Mucosa of gallbladder (tissue), 1 donor: ENCODE data around the gene ZPBP2. TPM values are rescaled to one million over a fixed set of nuclear protein-coding genes. Genes with fewer than 3 reads are reported as not detected.
"Not testable (repeated sequence)": the region's sequence is repeated elsewhere in the genome, so short reads cannot be mapped to it uniquely, and the experiment has no call there.

Experiments
- DNase-seq: peaks from one replicate; pipeline ENCODE4 v3.0.0-alpha.2; 2020; ENCODE audit warnings: low spot score
- total RNA-seq: library from RNA; stranded (reverse); gene quantifications from one replicate; pipeline ENCODE4 v1.2.1, GENCODE V29; 2021
- donor health status: DM: no; HTN: no; CAD: no.

ZPBP2 gene
- total RNA-seq, 1 donor from 2014 or later, result not detected

DNA sequence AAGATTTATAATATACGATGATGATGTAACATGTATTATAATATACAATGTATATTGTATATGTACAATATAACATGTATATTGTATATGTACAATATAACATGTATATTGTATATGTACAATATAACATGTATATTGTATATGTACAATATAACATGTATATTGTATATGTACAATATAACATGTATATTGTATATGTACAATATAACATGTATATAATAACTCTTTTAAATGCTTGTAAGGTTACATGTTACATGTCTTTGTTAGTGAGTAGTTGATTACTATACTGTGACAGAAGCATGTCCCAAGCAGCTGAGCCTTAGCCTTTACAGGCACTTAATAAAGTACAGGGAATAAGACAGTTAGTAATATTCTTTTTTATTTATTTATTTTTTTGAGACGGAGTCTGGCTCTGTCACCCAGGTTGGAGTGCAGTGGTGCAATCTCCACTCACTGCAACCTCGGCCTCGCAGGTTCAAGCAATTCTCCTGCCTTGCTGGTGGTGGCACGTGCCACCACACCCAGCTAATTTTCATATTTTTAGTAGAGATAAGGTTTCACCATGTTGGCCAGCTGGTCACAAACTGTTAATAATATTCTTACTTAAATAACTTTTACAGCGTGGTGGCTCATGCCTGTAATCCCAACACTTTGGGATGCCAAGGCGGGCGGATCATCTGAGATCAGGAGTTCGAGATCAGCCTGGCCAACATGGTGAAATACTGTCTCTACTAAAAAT lies 11.9 kb upstream of the ZPBP2 start:
- DNase-seq, result not testable (repeated sequence)

DNA sequence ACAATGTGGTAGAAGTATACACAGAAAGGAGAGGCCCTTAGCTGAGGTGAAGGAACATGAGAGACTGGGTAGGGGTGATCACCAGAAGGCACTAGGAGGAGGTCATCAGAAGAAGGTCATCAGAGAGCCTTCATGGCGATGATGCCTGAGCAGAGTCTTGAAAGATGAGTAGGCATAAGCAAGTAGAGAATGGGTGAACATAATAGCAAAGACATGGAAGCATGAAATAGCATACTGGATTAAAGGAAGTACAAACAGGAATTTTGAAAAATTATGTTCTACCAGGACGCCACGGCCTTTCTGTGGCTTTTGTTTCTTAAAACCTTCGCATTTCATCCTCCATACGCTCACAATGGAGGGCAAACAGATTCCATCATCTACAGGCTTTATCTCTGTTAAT lies 6.8 kb upstream of the ZPBP2 start:
- DNase-seq, result no peak

GRCh38 chr17:39863244-39863917 lies 4.6 kb upstream of the ZPBP2 start:
- no peak for DNase-seq

DNA sequence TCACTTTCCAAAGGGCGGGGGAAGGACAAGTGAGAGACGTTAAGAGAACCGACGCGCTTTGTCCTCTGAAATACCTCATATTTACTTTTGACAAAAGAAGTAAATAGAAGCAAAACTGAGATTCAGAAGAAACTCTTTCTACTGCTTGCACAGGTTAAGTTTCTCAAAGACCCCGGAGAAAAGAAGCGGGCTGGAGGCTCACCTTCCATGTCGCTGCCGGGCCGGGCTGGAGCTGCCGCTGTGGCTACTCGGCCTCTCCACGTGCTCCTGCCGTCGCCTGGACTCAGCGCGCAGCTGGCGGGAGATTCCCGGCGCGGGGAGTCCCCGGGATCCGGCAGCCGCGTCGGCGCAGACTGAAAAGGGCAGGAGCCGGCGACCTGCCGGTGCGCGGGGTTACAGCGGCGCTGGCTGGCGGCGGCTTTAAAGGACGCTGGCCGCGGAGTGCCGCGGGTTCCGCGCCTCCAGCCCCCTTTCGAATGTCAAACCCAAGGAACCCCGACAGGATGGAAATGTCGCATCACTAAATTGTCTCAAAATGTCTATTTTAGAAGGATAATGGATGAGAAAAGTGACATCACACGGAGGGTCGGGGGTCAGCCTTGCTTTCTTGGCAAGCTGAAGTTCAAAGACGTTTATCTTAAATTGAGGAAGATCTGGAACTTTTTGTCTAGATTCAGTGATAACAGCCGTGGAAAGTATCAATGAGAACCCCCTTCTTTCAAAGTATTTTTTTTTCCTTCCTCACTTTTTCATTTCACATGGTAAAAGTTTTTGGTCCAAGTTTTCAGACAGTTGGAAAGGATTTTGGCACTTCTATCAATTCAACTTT lies 3.9 kb upstream of the ZPBP2 start, which contains the start of gene IKZF3:
Gene IKZF3, minus strand, starts transcription at position 395 of the 829 bp plus-strand sequence. Its CDS starts 186 bp downstream, at position 209.
- peak; percentile 42 for DNase-seq

- no peak for DNase-seq
Measured at GRCh38 chr17:39866013-39866730, 1.8 kb upstream of the ZPBP2 start.

- no peak for DNase-seq
Measured at GRCh38 chr17:39867084-39867879, 720 bp upstream of the ZPBP2 start.

DNA sequence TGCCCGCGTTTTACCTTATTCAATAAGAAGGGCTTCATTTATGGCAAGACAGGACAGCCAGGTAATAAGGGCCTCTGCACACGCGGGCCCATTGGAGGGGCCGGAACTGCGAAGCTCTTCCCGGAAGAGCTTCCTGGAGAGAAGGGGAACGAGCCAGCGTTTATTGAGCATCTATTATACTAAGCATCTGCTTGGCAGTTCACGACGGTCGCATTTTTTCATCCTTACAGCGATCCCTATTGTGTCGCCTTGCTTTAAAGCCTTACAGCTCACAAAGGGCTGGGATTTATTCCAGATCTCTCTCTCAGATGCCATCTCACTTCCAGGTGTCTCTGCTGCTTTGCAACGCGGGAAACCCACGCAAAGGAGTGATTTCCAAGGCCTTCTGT lies 546 bp downstream of the ZPBP2 start:
- no peak for DNase-seq

- DNase-seq, result no peak
Measured at GRCh38 chr17:39870776-39871175, 2.8 kb downstream of the ZPBP2 start.

- DNase-seq, result no peak
Measured at GRCh38 chr17:39871801-39872200, 3.8 kb downstream of the ZPBP2 start.

DNA sequence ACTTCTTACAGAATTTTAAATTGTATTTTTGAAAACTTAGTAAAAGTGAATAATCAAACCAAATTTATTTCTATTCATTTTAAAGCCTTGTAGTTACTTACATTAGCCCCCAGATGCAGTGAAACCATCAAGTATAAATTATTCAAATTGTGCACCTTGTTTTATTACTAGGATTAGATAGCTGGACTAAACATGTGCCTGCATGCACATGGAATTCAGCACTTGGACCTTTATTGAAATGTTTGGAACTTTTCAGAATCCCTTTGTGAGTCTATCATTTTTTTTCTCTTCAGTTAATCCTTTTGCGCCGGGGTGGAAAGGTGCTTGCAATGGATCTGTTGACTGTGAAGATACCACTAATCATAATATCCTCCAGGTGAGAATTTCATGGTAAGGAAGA lies 4.7 kb downstream of the ZPBP2 start:
- DNase-seq, result no peak

DNA sequence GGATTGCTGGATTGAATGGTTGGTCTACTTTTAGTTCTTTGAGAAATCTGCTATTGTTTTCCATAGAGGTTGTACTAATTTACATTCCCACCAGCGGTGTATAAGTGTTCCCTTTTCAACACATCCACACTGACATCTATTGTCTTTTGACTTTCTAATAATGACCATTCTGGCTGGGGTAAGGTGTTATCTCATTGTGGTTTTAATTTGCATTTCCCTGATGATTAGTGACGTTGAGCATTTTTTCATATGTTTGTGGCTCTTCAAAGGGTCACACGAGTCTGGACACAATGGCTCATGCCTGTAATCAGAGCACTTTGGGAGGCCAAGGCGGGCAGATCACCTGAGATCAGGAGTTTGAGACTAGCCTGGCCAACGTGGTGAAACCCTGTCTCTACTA lies 18.1 kb downstream of the ZPBP2 start:
- not testable (repeated sequence) for DNase-seq

DNA sequence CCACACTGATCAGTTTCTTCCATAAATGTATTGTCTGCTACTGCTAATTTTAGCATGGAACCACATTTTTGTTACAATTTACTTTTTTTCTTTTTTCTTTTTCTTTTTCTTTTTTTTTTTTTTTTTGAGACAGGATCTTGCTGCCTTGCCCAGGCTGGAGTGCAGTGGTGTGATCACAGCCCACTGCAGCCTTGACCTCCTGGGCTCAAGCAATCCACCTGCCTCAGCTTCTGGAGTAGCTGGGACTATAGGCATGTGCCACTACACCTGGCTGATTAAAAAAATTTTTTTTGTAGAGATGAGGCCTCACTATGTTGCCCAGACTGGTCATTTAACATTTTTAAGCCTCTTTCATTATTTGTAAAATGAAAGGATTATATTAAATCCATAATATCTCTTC lies 19.1 kb downstream of the ZPBP2 start:
- no peak for DNase-seq

GRCh38 chr17:39889200-39889599 lies 21.2 kb downstream of the ZPBP2 start:
- DNase-seq, result no peak

GRCh38 chr17:39894681-39895376 lies 26.8 kb downstream of the ZPBP2 start:
- DNase-seq, result no peak

DNA sequence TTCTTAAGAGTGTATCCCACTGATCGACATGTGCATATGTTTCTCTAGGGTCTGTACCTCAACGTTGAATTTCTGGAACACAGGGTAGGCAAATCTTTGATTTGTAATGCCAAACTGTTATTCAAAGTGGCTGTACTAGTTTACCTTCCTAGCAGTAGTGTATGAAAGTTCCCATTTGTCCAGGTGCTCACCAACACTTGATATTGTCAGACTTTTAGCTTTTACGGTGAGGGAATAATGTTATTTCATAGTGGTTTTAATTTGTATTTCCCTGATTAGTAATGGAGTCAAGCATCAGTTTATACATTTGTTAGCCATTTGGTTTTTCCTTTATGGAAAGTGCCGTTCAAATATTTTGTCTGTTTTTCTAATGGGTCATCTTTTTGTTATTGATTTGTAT lies 30.1 kb downstream of the ZPBP2 start:
- DNase-seq, result no peak

DNA sequence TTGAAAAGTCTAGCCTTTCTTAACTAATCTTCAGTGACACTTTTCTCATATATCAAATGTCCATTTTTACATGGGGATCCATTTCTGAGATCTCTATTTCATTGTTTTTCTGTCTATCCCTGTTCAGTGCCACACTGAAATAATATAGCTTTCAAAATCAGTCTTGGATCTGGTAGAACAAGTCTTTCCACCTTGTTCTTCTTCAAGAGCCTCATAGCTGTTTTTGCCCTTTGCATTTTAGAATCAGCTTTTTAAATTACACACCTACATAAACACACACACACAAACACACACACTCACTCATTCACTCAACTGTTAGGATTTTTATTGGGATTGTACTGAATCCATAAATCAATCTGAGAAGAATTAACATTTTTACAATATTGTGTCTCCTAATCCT lies 31.2 kb downstream of the ZPBP2 start:
- no peak for DNase-seq

DNA sequence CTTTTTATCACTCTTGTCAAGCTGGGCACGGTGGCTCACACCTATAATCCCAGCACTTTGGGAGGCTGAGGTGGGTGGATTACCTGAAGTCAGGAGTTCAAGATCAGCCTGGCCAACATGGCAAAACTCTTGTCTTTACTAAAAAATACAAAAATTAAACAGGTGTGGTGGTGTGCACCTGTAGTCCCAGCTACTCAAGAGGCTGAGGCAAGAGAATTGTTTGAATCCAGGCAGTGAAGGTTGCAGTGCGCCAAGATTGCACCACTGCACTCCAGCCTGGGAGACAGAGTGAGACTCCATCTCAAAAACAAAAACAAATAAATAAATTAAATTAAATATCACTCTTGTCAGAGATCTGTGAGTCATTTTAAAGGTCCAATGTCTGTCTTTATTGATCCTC lies 34.0 kb downstream of the ZPBP2 start:
- not testable (repeated sequence) for DNase-seq

DNA sequence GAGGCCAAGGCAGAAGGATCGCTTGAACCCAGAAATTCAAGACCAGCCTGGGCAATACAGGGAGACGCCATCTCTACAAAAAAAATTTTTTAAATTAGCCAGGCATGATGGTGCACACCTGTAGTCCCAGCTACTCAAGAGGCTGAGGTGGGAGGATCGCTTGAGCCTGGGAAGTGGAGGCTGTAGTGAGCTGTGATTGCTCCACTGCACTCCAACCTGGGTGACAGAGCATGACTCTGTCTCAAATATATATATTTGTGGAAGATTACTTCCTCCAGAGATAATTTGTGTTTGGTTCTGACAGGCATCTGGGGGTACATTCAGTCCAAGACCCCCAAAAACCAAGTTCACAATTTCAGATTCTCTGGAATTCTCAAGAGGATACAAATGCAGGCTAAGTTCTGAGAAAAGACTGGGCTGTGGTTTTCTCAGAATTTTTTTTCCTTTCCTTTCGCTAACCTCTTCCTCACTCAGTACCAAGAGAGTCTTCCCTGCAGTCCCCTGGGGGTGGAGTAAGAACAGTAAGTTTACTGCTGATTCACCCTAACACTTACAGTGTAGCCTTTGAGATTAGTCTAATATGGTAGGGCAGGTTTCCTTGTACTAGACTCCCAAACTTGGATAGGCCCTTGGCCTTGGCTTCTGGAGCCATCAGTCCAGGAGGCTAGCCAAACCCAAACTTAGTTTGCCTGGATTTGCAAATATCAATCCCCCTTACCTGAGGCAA lies 35.3 kb downstream of the ZPBP2 start:
- DNase-seq, result no peak

DNA sequence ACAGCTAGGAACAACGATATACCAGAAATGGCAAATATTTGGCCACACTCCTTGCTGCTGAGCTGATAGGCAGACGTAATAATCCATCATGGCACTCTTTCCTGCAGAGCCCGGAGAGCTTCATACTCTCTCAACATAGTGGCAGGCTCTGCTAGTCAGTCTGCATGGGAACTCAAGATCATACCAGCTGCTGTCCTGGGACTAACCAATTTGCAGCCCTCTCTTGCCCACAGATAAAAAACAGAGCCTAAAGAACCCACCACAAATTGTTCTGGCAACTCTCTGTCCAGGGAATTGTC lies 36.9 kb downstream of the ZPBP2 start:
- no peak for DNase-seq

DNA sequence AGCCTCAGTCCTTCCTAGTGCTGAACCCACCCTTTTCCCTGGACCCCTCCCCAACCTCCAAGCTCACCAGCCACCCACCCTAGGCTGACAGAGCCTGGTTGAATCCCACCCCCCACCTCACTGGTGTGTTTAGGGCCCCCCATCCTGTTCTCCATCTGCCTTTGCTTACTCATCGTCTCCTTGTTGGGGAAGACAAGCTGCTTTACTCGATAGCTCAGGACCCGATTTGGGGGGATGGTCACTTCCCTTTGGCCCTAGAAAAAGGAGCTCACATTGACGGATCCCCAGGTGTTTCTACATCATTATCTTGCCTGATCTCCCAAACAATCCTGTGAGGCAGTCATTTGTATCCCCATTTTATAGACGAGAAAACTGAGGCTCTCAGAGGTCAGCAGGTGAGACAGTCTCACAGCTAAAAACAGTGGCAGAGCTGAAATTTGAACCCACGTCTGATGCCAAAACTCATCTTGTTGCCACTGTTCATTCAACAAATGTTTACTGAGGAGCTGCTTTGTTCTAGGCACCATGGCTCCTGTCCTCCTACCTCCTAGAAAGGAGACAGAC lies 40.9 kb downstream of the ZPBP2 start:
- no peak for DNase-seq
